ENCODE results near the gene TNNC1. TPM values are rescaled to one million over a fixed set of nuclear protein-coding genes. Genes with fewer than 3 reads are reported as not detected.

The TNNC1 gene
- total RNA-seq, 2 experiments from 2014 or later: 0.57 to 3.2 TPM

DNA sequence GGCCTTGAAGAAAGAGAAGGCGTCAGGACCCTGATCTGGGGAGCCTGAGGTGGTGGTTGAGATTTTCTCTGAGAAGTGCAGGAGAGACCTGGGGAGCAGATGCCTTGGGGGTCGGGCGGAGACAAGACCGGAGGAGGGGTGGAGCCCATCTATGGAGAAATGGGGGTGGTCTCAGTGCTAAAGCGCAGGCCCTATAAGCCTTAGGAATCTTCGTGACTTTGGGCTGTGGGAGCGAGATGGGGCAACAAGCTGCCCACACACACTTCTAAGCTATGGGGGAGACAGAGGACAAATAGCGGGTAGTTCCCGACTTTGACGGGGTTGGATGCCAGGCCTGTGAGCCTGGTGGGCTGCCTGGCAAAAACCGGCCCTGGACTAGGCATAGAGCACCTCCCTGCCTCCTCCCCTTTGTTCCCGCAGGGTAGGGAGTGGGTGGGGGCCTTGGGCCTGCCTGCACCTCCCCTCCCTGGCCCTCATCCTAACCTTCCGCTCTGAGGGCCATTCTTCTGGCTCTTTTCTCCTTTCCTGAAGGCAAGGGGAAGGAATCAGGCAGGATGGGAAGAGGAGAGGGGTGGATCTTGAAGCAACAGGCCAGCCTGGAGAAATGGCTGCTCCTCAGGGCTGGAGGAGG is 2.4 kb upstream of the TNNC1 start:
- H3K4me1 ChIP-seq (ENCODE audit: insufficient read depth, low read length, poor library complexity, severe bottlenecking): peaks cover 31% of the 10 kb centered on the region
- no TSS peak for BruUV-seq (replicated peaks)

DNA sequence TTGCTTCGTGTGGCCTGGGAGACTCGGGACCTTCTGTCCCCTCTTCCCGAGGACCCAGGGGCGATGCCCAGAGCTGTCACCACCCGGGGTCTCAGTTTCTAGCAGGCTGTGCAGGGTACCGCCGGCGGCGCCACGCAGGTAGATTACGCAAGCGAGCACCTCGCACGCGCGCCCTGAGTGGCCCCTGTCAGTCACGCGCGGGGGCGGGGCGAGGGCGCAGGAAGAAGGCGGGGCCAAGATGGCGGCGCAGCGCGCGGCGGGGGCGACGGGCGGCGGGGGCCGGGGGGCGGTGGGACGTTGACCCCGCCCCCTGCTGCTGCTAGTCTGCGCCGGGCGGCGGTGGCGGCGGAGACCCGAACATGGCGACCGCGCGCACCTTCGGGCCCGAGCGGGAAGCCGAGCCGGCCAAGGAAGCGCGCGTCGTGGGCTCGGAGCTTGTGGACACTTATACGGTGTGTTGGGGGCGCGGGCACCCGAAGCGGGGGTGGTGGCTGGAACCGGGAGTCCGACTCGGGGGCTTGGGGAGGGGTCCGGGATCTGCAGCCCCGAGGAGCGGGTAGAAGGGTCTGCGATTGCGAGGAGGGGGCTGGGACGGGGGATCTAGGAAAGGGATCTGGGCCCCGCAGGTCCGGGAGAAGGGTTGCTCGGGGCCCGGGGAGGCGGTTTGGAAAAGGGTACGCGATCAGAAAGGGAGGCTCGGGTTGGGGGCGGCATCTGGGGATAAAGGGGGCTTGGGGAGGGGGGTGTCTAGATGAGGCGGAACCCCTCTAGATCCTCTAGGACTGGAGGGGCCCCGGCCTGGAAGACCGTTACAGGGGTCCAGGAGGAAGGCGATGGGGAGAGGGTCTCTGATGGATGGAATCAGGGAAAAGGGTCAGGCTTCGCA is 1.7 kb upstream of the TNNC1 start, which contains the start of gene NISCH:
TSS of gene NISCH (plus strand) at position 322 of the 886 bp plus-strand sequence. CDS start at position 360, 38 bp downstream.
- intact Hi-C loops (cut with micrococcal nuclease; ENCODE audit: unreplicated experiment): loop anchor here (5.0 kb wide), 2 partner anchors 82 to 232 kb away; partner anchors contain the start of genes GNL3, PBRM1 and UQCC5
- peak within 1 kb of the TSS; percentile 99 for H3K4me3 ChIP-seq (ENCODE audit: low read depth, low read length, poor library complexity, severe bottlenecking)
- TF ChIP-seq EZH2phosphoT487 (IDR thresholded peaks at IDR 0.05; ENCODE audit: borderline replicate concordance, low read depth, low read length): no peak
- TF ChIP-seq, protein P1, sequence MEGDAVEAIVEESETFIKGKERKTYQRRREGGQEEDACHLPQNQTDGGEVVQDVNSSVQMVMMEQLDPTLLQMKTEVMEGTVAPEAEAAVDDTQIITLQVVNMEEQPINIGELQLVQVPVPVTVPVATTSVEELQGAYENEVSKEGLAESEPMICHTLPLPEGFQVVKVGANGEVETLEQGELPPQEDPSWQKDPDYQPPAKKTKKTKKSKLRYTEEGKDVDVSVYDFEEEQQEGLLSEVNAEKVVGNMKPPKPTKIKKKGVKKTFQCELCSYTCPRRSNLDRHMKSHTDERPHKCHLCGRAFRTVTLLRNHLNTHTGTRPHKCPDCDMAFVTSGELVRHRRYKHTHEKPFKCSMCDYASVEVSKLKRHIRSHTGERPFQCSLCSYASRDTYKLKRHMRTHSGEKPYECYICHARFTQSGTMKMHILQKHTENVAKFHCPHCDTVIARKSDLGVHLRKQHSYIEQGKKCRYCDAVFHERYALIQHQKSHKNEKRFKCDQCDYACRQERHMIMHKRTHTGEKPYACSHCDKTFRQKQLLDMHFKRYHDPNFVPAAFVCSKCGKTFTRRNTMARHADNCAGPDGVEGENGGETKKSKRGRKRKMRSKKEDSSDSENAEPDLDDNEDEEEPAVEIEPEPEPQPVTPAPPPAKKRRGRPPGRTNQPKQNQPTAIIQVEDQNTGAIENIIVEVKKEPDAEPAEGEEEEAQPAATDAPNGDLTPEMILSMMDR (conservative IDR thresholded peaks at IDR 0.05; ENCODE audit: low read length): no peak
- H2AFZ ChIP-seq (ENCODE audit: low read length): peak within 1 kb of the TSS; percentile 84; the same call in 1 of the 2 replicates
- H3K4me1 ChIP-seq (ENCODE audit: insufficient read depth, low read length, poor library complexity, severe bottlenecking): peaks cover 31% of the 10 kb centered on the region
- H4K20me1 ChIP-seq (ENCODE audit: insufficient read depth, low read length): no peaks in the 10 kb centered on the region
- H3K27ac ChIP-seq (ENCODE audit: low read depth, low read length, poor library complexity, severe bottlenecking): peak within 1 kb of the TSS; percentile 52
- peaks cover 29% of the 10 kb centered on the region for H3K36me3 ChIP-seq (ENCODE audit: insufficient read depth, low read length)
- CTCF ChIA-PET (ENCODE audit: unreplicated experiment): interaction anchor here (0.6 kb wide), 1 partner anchor 49 kb away, joined by 3 read pairs; no protein-coding TSS in a partner anchor
- POLR2A ChIA-PET: no interaction called here
- H3K9me3 ChIP-seq (ENCODE audit: low read length): no peaks in the 10 kb centered on the region
- no peaks in the 10 kb centered on the region for H3K9me2 ChIP-seq (ENCODE audit: insufficient read depth, low read length)
- peaks cover 13% of the 10 kb centered on the region; the same call in 1 of the 2 replicates for H3K79me2 ChIP-seq (ENCODE audit: insufficient read depth, low read depth, low read length)
- peak; percentile 93 for DNase-seq (ENCODE audit: low spot score)
- H3K4me2 ChIP-seq (ENCODE audit: low read length): peak within 1 kb of the TSS; percentile 97
- BruUV-seq (replicated peaks): no TSS peak

More for the DNA sequence above, 2.4 kb upstream of the TNNC1 start:
- H3K36me3 ChIP-seq (ENCODE audit: insufficient read depth, low read length): peaks cover 36% of the 10 kb centered on the region
- H3K9me3 ChIP-seq (ENCODE audit: low read length): no peaks in the 10 kb centered on the region
- CTCF ChIA-PET (ENCODE audit: unreplicated experiment): interaction anchor here (0.6 kb wide), 1 partner anchor 50 kb away, joined by 3 read pairs; no protein-coding TSS in a partner anchor
- peak overlapping the region; percentile 97 for H3K4me2 ChIP-seq (ENCODE audit: low read length)
- peak; percentile 21 for DNase-seq (ENCODE audit: low spot score)
- intact Hi-C loops (cut with micrococcal nuclease; ENCODE audit: unreplicated experiment): loop anchor here (5.0 kb wide), 2 partner anchors 81 to 231 kb away; partner anchors contain the start of genes GNL3, PBRM1 and UQCC5
- no peak for TF ChIP-seq EZH2phosphoT487 (IDR thresholded peaks at IDR 0.05; ENCODE audit: borderline replicate concordance, low read depth, low read length)
- TF ChIP-seq, protein P1 (conservative IDR thresholded peaks at IDR 0.05; ENCODE audit: low read length): no peak
- no peaks in the 10 kb centered on the region for H4K20me1 ChIP-seq (ENCODE audit: insufficient read depth, low read length)
- peak overlapping the region; percentile 84; the same call in 1 of the 2 replicates for H2AFZ ChIP-seq (ENCODE audit: low read length)
- peak overlapping the region; percentile 52 for H3K27ac ChIP-seq (ENCODE audit: low read depth, low read length, poor library complexity, severe bottlenecking)
- peak overlapping the region; percentile 99 for H3K4me3 ChIP-seq (ENCODE audit: low read depth, low read length, poor library complexity, severe bottlenecking)
- POLR2A ChIA-PET: interaction anchor here (1.0 to 1.7 kb wide), 2 partner anchors 12 to 23 kb away, joined by 3 to 5 read pairs; no protein-coding TSS in a partner anchor
- no peaks in the 10 kb centered on the region for H3K9me2 ChIP-seq (ENCODE audit: insufficient read depth, low read length)
- peaks cover 13% of the 10 kb centered on the region; the same call in 1 of the 2 replicates for H3K79me2 ChIP-seq (ENCODE audit: insufficient read depth, low read depth, low read length)
